Chondrocyte (in vitro differentiated cells): Measurements from ENCODE around the gene SLC10A7. TPM values are rescaled to one million over a fixed set of nuclear protein-coding genes. Genes with fewer than 3 reads are reported as not detected.

ENCODE experiments used
- DNase-seq: peaks from one replicate; pipeline ENCODE4 v3.0.0; 2021; ENCODE audit warnings: mixed read lengths, low spot score
- H3K27ac Mint-ChIP-seq: one replicate; pipeline ENCODE4 v1.8.0; 2021; ENCODE audit warnings: mild to moderate bottlenecking, moderate library complexity, mixed read lengths; ENCODE audit not compliant: unreplicated experiment
- H3K27me3 Mint-ChIP-seq: 2 replicates; pipeline ENCODE4 v1.8.0; 2021; ENCODE audit warnings: low read depth, mixed read lengths
- H3K36me3 Mint-ChIP-seq: 2 replicates; pipeline ENCODE4 v1.8.0; 2021; ENCODE audit warnings: low read depth, mixed read lengths
- H3K4me1 Mint-ChIP-seq: 2 replicates; pipeline ENCODE4 v1.8.0; 2021; ENCODE audit warnings: low read depth, mild to moderate bottlenecking, mixed read lengths
- H3K4me3 Mint-ChIP-seq: one replicate; pipeline ENCODE4 v1.8.0; 2021; ENCODE audit warnings: mild to moderate bottlenecking, moderate library complexity, mixed read lengths; ENCODE audit not compliant: unreplicated experiment
- H3K9me3 Mint-ChIP-seq: 2 replicates; pipeline ENCODE4 v1.8.0; 2021; ENCODE audit warnings: low read depth, mixed read lengths
- CTCF ChIP-seq: fragments of 200-600 bp; sonication (generic); IDR thresholded peaks from 2 replicates; pipeline ENCODE4 v1.5.0; 2021; ENCODE audit warnings: antibody characterized with exemption, mild to moderate bottlenecking, moderate library complexity
- total RNA-seq: library from RNA; stranded (reverse); gene quantifications from 3 replicates; pipeline ENCODE4 v1.2.1, GENCODE V29; 2021

The SLC10A7 gene
- total RNA-seq, 1 donor from 2014 or later, result 7.6 TPM

GRCh38 chr4:146439437-146439836 lies 82.3 kb downstream of the SLC10A7 start:
- H3K36me3 Mint-ChIP-seq, result no peaks in the 10 kb centered on the region
- H3K9me3 Mint-ChIP-seq, result no peaks in the 10 kb centered on the region
- H3K27ac Mint-ChIP-seq, result no peak overlapping the region
- DNase-seq, result no peak
- H3K4me3 Mint-ChIP-seq, result no peak overlapping the region
- peaks cover 60% of the 10 kb centered on the region for H3K4me1 Mint-ChIP-seq
- TF ChIP-seq CTCF, result no peak
- no peaks in the 10 kb centered on the region for H3K27me3 Mint-ChIP-seq

GRCh38 chr4:146437778-146438177 lies 84.0 kb downstream of the SLC10A7 start:
- TF ChIP-seq CTCF, result no peak
- Mint-ChIP-seq H3K36me3 (no peaks in the 10 kb centered on the region), H3K27ac (peak overlapping the region; percentile 50), H3K27me3 (no peaks in the 10 kb centered on the region), H3K4me3 (no peak overlapping the region), H3K4me1 (peaks cover 49% of the 10 kb centered on the region), H3K9me3 (no peaks in the 10 kb centered on the region)
- no peak for DNase-seq

- no peak for DNase-seq
Observed at GRCh38 chr4:146436423-146437162, 85.1 kb downstream of the SLC10A7 start.

GRCh38 chr4:146435962-146436361 lies 85.8 kb downstream of the SLC10A7 start:
- Mint-ChIP-seq H3K27me3 (no peaks in the 10 kb centered on the region), H3K36me3 (peaks cover 2% of the 10 kb centered on the region), H3K4me1 (peaks cover 37% of the 10 kb centered on the region), H3K9me3 (no peaks in the 10 kb centered on the region), H3K27ac (no peak overlapping the region), H3K4me3 (no peak overlapping the region)
- no peak for DNase-seq
- TF ChIP-seq CTCF, result no peak

More at GRCh38 chr4:146436423-146437162, 85.1 kb downstream of the SLC10A7 start:
- Mint-ChIP-seq H3K4me1 (peaks cover 42% of the 10 kb centered on the region), H3K27me3 (no peaks in the 10 kb centered on the region), H3K4me3 (no peak overlapping the region), H3K27ac (no peak overlapping the region), H3K36me3 (peaks cover 2% of the 10 kb centered on the region), H3K9me3 (no peaks in the 10 kb centered on the region)
- no peak for TF ChIP-seq CTCF

GRCh38 chr4:146432065-146432464 lies 89.7 kb downstream of the SLC10A7 start:
- Mint-ChIP-seq H3K27me3 (no peaks in the 10 kb centered on the region), H3K4me1 (peaks cover 7% of the 10 kb centered on the region), H3K9me3 (no peaks in the 10 kb centered on the region), H3K4me3 (no peak overlapping the region), H3K27ac (no peak overlapping the region), H3K36me3 (peaks cover 2% of the 10 kb centered on the region)
- DNase-seq, result no peak
- no peak for TF ChIP-seq CTCF
